Caco-2 (cell line): ENCODE data around the gene DNMT3L. TPM values are rescaled to one million over a fixed set of nuclear protein-coding genes. Genes with fewer than 3 reads are reported as not detected.

Experiments used
- BruUV-seq: library from RNA; stranded (reverse); fragments of 400-500 nt; replicated peaks from 2 replicates; lab custom pipeline; 2021; lab: Mats Ljungman, UMichigan
- CTCF ChIA-PET: fragments of 300-600 bp; sonication (Branson Sonifier 250); formaldehyde crosslinking; loops from one replicate; lab custom pipeline; 2022; ENCODE audit warnings: antibody characterized with exemption; lab: Charles Lee
- POLR2A ChIA-PET: fragments of 300-600 bp; sonication (Branson Sonifier 250); formaldehyde crosslinking; loops from one replicate; lab custom pipeline; 2022; ENCODE audit warnings: antibody characterized with exemption; lab: Charles Lee
- DNase-seq, 2 experiments: peaks; one replicate each; pipeline versions ENCODE4 v3.0.0 to v3.0.0-alpha.2; 2020 to 2022
- H3K27me3 ChIP-seq: replicated peaks from 2 replicates; pipeline ENCODE4 v1.6.0; 2011; ENCODE audit warnings: low read length; ENCODE audit not compliant: control insufficient read depth, insufficient read depth
- H3K36me3 ChIP-seq: 2 replicates; pipeline ENCODE4 v1.5.1; 2011; ENCODE audit warnings: low read length; ENCODE audit not compliant: control insufficient read depth, insufficient read depth
- H3K4me1 ChIP-seq: fragments of 250-450 bp; sonication (Bioruptor Pico); 2 replicates; pipeline ENCODE4 v1.5.1; 2020; ENCODE audit warnings: mild to moderate bottlenecking
- H3K4me3 ChIP-seq: 2 replicates; pipeline ENCODE4 v1.5.1; 2011; ENCODE audit warnings: low read depth, mild to moderate bottlenecking, control low read depth, low read length
- H3K9me3 ChIP-seq: fragments of 250-450 bp; sonication (Bioruptor Pico); 2 replicates; pipeline ENCODE4 v1.5.1; 2020; ENCODE audit warnings: mild to moderate bottlenecking, moderate library complexity
- H3K27ac Mint-ChIP-seq: one replicate; pipeline ENCODE4 v1.8.0; 2022; ENCODE audit warnings: mixed read lengths; ENCODE audit not compliant: unreplicated experiment
- H3K27me3 Mint-ChIP-seq: one replicate; pipeline ENCODE4 v1.8.0; 2022; ENCODE audit warnings: mixed read lengths; ENCODE audit not compliant: insufficient read depth, unreplicated experiment
- H3K36me3 Mint-ChIP-seq: one replicate; pipeline ENCODE4 v1.8.0; 2022; ENCODE audit warnings: mild to moderate bottlenecking, mixed read lengths; ENCODE audit not compliant: insufficient read depth, unreplicated experiment
- H3K4me1 Mint-ChIP-seq: one replicate; pipeline ENCODE4 v1.8.0; 2022; ENCODE audit warnings: low read depth, mixed read lengths; ENCODE audit not compliant: unreplicated experiment
- H3K4me3 Mint-ChIP-seq: one replicate; pipeline ENCODE4 v1.8.0; 2022; ENCODE audit warnings: mild to moderate bottlenecking, moderate library complexity, mixed read lengths; ENCODE audit not compliant: unreplicated experiment
- H3K9me3 Mint-ChIP-seq: one replicate; pipeline ENCODE4 v1.8.0; 2022; ENCODE audit warnings: mixed read lengths; ENCODE audit not compliant: unreplicated experiment
- intact Hi-C: fragments of 100-400 bp; cut with micrococcal nuclease; formaldehyde crosslinking; loops from one replicate; pipeline ENCODE4 v1.10.0; 2022; ENCODE audit not compliant: unreplicated experiment
- total RNA-seq: library from RNA; stranded (reverse); gene quantifications from 2 replicates; pipeline ENCODE4 v1.2.3, GENCODE V29; 2022
- TF ChIP-seq, protein P1 (sequence below), 2 experiments: fragments of 200-600 bp in 1 of 2; IDR thresholded peaks; 1 replicate in 1 of 2; 2 replicates in 1 of 2; pipeline versions ENCODE4 v1.5.1 to v1.8.0; 2011 to 2022; ENCODE audit warnings: antibody characterized with exemption in 1 of 2, control low read depth in 1 of 2, inconsistent platforms in 1 of 2, low read depth in 1 of 2, low read length in 1 of 2, mild to moderate bottlenecking in 1 of 2, moderate library complexity in 1 of 2; ENCODE audit not compliant: insufficient read depth in 1 of 2, severe bottlenecking in 1 of 2, unreplicated experiment in 1 of 2

DNMT3L gene
- total RNA-seq, 1 experiment from 2014 or later = 0.95 TPM

DNA sequence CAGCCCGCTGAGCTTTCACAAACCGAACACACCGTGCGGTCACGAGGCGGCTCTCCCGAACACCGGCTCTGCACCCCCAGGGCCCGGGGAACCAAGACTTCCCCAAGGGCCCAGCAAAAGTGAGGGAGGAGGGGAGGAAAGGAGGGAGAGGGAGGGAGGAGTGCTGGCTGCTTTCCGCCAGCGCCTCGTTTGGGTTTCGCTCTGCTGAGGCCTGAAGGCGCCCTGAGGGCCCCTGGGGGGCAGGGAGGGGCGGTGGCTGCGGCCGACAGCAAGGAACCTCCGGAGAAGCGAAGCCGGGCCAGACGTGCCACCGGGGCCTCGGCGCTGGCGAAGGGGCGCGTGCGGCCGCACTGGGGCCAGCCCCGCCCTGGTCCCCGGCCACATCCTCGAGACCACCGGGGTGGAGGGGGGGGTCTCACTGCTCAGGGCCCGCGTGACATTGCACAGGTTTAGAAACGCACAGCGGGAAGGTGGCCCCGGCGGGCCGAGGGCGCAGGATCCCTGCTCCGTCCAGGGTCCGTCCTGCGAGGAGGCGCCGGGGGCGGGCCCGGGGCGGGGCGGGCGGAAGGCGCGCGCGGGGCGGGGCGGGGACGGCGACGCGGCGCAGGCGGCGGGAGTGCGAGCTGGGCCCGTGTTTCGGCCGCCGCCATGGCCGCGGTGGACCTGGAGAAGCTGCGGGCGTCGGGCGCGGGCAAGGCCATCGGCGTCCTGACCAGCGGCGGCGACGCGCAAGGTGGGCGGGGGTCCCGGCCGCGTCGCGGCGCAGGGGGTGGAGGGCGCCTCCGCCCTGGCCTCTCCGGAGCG, 38.0 kb upstream of the DNMT3L start, which contains the start of gene PFKL:
PFKL (plus strand) TSS at position 596 of the 804 bp plus-strand sequence; CDS start at position 649, 53 bp downstream.
- Histone ChIP-seq H3K27me3 (no peaks in the 10 kb centered on the region), H3K36me3 (peaks cover 2% of the 10 kb centered on the region; the same call in 1 of the 2 replicates), H3K4me3 (peak within 1 kb of the TSS; percentile 86), H3K4me1 (peaks cover 34% of the 10 kb centered on the region), H3K9me3 (no peaks in the 10 kb centered on the region)
- H3K4me1 Mint-ChIP-seq = peaks cover 10% of the 10 kb centered on the region
- TF ChIP-seq, protein P1, sequence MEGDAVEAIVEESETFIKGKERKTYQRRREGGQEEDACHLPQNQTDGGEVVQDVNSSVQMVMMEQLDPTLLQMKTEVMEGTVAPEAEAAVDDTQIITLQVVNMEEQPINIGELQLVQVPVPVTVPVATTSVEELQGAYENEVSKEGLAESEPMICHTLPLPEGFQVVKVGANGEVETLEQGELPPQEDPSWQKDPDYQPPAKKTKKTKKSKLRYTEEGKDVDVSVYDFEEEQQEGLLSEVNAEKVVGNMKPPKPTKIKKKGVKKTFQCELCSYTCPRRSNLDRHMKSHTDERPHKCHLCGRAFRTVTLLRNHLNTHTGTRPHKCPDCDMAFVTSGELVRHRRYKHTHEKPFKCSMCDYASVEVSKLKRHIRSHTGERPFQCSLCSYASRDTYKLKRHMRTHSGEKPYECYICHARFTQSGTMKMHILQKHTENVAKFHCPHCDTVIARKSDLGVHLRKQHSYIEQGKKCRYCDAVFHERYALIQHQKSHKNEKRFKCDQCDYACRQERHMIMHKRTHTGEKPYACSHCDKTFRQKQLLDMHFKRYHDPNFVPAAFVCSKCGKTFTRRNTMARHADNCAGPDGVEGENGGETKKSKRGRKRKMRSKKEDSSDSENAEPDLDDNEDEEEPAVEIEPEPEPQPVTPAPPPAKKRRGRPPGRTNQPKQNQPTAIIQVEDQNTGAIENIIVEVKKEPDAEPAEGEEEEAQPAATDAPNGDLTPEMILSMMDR (IDR thresholded peaks at IDR 0.05; ENCODE audit: insufficient read depth in 1 of 2, low read depth in 1 of 2, low read length in 1 of 2, severe bottlenecking in 1 of 2, unreplicated experiment in 1 of 2) = no peak
- peak within 1 kb of the TSS; percentile 53 for H3K27ac Mint-ChIP-seq
- peak; percentile 81 to 84 for DNase-seq
- no peaks in the 10 kb centered on the region for H3K27me3 Mint-ChIP-seq
- POLR2A ChIA-PET = no interaction called here
- intact Hi-C loops = no loop called here
- H3K4me3 Mint-ChIP-seq = peak within 1 kb of the TSS; percentile 74
- CTCF ChIA-PET = interaction anchor here (1.3 kb wide), 1 partner anchor 38 kb away, joined by 3 read pairs; no protein-coding TSS in a partner anchor
- H3K9me3 Mint-ChIP-seq = no peaks in the 10 kb centered on the region
- TSS peak; percentile 89 for BruUV-seq
- H3K36me3 Mint-ChIP-seq = no peaks in the 10 kb centered on the region

DNA sequence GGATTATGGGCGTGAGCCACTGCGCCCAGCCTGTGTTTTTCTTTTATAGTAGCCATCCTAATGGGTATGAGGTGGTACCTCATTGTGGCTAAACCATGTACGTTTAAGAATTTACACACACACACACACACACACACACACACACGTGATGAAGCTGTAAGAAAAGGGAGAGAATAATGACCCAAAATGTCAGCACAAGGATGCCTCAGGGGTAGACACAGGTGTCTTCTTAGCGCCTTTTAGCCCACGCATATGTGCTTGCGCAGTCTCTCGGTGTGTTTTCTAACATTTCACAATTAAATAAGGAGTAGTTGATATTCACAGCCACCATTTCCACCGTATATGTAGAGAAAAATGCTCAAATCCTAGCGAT, 37.4 kb upstream of the DNMT3L start:
- Mint-ChIP-seq H3K27me3 (no peaks in the 10 kb centered on the region), H3K9me3 (no peaks in the 10 kb centered on the region), H3K36me3 (no peaks in the 10 kb centered on the region), H3K4me1 (peaks cover 6% of the 10 kb centered on the region), H3K27ac (peak overlapping the region; percentile 53), H3K4me3 (peak overlapping the region; percentile 74)
- DNase-seq = peak in 1 of 2 experiments; percentile 27
- BruUV-seq = no TSS peak
- TF ChIP-seq, protein P1 (IDR thresholded peaks at IDR 0.05; ENCODE audit: insufficient read depth in 1 of 2, low read depth in 1 of 2, low read length in 1 of 2, severe bottlenecking in 1 of 2, unreplicated experiment in 1 of 2) = no peak
- no peaks in the 10 kb centered on the region for H3K9me3 ChIP-seq
- peaks cover 31% of the 10 kb centered on the region for H3K4me1 ChIP-seq
- H3K4me3 ChIP-seq = peak overlapping the region; percentile 86
- H3K27me3 ChIP-seq = no peaks in the 10 kb centered on the region
- CTCF ChIA-PET = no interaction called here
- intact Hi-C loops = no loop called here
- H3K36me3 ChIP-seq = peaks cover 1% of the 10 kb centered on the region; the same call in 1 of the 2 replicates
- POLR2A ChIA-PET = no interaction called here

DNA sequence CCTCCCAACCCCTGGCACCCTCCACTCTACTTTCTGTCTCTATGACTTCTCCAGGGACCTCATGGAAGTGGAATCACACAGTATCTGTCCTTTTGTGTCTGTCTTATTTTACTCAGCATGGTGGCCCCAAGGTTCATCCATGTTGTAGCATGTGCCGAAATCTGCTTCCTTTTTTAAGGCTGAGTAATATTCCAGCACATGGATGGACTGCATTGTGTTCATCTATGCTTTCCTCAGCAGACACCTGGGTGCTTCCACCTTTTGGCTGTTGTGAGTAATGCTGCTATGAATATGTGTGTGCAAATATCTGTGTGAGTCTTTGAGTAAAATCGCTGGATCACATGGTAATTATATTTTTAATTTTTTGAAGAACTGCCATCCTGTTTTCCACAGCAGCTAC, 36.6 kb upstream of the DNMT3L start:
- intact Hi-C loops = no loop called here
- ChIA-PET POLR2A (no interaction called here), CTCF (interaction anchor here (0.6 to 1.4 kb wide), 3 partner anchors 21 to 35 kb away, joined by 3 to 10 read pairs (median 5); no protein-coding TSS in a partner anchor)
- Mint-ChIP-seq H3K9me3 (no peaks in the 10 kb centered on the region), H3K36me3 (no peaks in the 10 kb centered on the region), H3K4me1 (peaks cover 3% of the 10 kb centered on the region), H3K27ac (no peak overlapping the region), H3K27me3 (no peaks in the 10 kb centered on the region), H3K4me3 (no peak overlapping the region)
- Histone ChIP-seq H3K9me3 (no peaks in the 10 kb centered on the region), H3K4me1 (peaks cover 24% of the 10 kb centered on the region), H3K27me3 (no peaks in the 10 kb centered on the region), H3K36me3 (no peaks in the 10 kb centered on the region), H3K4me3 (no peak overlapping the region)
- no peak for DNase-seq
- no TSS peak for BruUV-seq
- TF ChIP-seq, protein P1 (IDR thresholded peaks at IDR 0.05; ENCODE audit: insufficient read depth in 1 of 2, low read depth in 1 of 2, low read length in 1 of 2, severe bottlenecking in 1 of 2, unreplicated experiment in 1 of 2) = no peak
